Stimulated activated CD4-positive, alpha-beta T cell treated with anti-CD3 and anti-CD28 coated beads, Interleukin-15, amount 100 ng/mL, for 1 hour (primary cell): ENCODE results near the gene ASGR1.
"Not testable (repeated sequence)": the region's sequence is repeated elsewhere in the genome, so short reads cannot be mapped to it uniquely, and the experiment has no call there.

ENCODE experiments used
- DNase-seq, 2 donors: peaks; one replicate each; pipeline ENCODE4 v3.0.0-alpha.2; 2020; ENCODE audit warnings: low read depth in 1 of 2, low spot score in 1 of 2

ASGR1 gene

DNA sequence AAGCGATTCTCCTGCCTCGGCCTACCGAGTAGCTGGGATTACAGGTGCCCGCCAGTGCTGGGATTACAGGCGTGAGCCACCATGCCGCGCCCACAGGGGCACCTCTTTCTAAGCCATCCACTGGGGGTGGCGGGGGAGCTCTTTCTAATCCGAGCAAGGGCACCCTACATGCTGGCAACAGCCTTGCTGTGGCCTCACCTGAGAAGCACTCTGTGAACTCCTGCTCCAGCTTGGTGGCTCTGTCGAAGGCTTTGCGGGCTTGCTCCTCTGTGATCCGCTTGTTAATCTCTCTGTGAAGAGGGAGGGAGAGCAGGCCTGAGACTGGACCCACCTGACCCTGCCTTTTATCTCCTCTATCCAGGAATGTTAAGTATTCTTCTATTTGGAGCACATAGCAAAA, 11.9 kb upstream of the ASGR1 start:
- DNase-seq, result no peak

DNA sequence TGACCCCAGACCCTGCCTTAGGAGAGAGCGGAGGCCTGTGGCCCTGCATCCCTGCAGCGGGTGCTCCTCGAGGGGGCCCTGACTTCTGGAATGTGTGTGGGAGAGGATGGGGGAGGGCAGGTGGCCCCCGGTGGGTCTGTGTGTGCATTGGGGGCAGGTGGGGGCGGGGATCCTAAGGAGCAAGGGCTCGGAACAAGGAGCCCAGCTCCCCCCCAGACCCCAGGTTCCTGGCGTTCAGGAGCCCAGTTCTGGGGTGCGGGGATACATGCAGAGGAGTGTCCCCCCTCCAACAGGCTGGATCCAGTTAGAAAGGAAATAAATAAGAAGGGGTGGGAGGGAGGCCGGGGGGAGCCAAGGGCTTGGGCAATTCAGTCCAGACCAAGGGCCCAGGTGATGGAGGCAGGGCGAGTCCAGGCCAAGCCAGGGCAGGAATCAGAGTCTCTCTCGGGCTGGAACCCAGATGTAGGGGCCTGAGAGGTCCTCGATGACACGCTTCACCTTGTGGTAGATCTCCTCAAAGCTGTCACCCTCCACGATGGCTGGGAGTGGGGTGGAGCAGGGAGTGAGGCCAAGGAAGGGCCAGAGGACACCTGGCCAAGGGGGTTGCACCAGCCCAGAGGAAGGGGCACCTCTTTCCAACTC, 11.2 kb upstream of the ASGR1 start:
- no peak for DNase-seq

DNA sequence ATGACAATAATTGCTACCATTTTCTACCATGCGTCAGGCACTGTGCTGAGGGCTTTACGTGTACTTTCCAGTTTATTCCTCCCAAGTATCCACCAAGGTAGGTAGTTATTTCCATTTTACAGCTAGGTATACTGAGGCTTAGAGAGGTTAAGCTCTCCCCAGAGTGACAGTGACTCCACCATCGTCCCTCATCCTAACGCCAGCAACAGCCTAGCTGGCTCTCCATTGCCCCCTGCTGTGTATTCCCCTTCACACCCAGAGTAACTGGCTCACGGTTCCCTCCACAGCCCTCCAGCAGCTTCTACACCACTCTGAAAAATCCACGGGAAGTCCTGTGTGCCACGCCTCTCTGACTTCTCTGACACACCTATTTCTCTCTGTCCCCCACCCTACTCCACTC, 7.1 kb upstream of the ASGR1 start:
- no peak for DNase-seq

DNA sequence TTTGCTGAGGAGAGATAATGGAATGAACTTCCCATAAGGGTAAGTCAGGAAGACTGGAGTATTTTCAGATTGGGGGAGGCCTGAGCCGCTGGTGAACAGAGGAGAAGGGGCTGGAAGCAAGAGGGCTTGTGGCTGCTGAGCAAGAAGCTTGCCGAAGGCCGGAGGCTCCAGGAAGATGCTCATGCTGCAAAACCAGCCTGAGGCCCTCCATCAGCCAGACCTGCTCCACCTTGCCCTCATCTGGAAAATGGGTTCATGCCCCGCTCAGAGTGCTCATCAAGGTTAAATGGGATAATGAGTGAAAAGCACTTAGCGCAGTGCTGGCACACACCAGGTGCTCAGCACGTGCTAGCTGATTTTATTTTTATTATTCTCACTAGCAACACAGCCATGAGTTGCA, 5.5 kb upstream of the ASGR1 start:
- DNase-seq, result no peak

DNA sequence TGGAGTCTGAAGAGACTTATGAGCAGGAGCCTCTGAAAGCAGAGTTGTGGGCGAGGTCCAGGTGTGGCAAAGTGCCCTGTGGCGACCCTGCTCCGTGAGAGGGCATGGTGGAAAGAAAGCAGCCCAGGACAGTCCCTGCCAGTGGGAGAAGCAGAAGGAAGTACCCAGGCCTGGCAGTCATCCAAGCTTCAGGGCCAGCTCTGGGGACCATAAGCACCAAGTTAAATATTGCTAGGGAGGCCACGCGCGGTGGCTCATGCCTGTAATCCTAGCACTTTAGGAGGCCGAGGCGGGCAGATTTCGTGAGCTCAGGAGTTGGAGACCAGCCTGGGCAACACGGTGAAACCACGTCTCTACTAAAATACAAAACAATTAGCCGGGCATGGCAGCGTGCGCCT, 4.9 kb upstream of the ASGR1 start:
- DNase-seq, result no peak

DNA sequence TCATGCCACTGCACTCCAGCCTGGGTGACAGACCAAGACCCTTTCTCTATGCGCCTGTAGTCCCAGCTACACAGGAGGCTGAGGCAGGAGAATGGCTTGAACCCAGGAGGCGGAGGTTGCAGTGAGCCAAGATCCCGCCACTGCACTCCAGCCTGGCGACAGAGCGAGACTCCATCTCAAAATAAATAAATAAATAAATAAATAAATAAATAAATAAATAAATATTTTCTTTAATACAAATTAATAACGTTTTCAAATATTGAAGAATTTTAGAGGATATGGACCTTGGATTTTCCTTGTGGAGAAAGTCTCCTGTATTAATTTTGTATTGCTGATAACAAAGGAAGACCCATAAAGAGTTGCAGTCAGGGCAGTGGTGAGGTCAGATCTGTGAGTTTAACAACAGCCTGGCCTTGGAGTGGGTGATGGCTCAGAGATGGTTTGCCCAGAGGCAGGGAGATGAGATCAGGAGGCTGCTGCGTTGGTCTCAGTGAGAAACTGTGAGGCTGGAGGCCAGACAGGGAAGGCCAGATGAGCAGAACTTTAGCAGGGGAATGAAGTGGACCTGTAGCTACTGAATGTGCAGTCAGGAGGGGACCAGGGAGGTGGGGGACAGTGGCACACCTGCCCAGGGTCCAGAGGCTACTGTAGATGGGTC, 4.4 kb upstream of the ASGR1 start:
- DNase-seq, result no peak

DNA sequence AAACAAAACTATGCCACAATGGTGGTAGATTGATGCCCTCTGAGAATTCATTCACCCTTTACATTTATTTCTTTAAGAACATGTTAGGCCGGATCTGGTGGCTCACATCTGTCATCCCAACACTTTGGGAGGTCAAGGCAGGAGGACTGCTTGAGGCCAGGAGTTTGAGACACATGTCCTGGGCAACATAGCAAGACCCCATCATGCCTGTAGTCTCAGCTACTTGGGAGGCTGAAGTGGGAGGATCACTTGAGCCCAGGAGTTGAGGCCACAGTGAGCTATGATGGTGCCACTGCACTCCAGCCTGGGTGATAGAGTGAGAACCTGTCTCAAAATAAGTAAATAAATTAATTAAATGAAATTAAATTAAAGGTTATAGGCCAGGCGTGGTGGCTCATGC, 2.9 kb upstream of the ASGR1 start:
- not testable (repeated sequence) for DNase-seq

DNA sequence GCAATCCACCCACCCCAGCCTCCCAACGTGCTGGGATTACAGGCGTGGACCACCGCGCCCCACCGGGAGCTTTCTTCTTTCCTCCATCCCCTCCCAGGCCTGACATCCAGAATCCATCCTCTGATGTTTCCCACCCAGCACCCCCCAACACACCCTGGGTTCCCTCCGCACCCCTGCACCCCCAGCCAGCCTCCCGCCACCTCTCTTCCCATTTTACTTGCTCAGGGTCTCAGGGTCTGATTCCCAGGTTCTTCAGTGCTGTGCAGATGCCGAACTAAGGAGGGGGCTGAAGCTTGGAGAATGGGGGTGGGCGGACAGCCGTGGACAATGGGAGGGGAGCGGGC, 225 bp downstream of the ASGR1 start:
- DNase-seq, result no peak

DNA sequence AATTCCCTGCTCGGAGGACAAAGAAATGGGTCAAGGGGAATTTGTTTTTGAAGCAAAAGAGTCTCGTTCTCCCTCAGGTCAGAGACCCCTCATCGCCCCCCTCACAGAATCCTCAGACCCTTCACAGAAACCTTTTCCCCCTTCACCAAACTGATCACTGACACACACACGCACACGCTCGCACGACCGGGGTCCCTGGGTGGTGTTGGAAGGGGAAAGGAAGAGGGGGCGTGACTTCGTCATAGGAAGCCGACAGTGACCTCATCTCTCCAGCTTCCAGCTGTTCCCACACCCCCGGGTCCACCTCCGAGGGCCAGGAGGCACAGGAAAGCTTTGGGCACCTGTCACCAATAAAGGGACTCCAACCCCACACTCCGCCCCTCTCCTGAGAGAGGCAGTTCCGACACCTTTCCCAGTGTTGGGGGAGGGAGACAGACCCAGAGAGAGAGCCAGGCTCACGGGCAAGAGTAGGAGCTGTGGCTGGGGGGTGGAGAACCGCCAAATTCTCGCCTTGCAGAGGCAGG, 1.2 kb downstream of the ASGR1 start:
- no peak for DNase-seq

DNA sequence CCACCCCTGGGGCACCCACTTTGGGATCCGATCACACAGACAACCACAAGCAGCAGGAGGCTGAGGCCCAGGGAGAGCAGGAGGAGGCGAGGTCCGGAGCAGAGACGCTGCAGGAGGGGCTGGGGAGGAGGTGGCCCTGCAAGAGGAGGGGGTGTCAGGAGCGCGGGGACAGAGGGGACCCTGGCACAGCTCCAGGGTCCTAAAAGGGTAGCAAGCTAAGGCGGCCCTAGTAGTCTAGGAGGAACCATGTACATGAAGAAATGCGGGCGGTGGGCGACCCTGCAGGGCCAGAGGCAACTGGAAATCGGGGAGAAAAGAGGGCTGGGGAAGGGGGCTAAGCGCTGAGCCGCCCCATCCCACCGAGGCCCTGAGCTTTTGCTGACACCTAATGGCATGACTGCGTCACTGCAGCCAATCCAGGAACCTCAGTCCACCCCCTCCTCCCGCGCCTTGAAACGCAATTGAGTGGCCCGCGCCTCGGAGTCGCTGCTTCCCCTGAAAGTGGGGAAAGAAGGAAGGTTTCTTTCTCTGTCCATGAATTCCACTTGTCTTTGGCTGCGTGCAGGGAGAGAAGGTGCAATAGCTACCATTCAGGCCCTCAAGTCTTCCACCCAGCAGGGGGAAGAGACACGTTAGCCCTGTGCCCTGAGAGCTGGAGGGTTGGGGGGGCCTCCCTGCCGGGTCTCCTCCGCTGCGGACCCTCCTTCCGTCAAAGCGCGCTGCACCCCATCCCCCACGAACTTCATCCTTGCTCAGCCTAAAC, 1.8 kb downstream of the ASGR1 start:
- DNase-seq, result peak; percentile 30 to 40

DNA sequence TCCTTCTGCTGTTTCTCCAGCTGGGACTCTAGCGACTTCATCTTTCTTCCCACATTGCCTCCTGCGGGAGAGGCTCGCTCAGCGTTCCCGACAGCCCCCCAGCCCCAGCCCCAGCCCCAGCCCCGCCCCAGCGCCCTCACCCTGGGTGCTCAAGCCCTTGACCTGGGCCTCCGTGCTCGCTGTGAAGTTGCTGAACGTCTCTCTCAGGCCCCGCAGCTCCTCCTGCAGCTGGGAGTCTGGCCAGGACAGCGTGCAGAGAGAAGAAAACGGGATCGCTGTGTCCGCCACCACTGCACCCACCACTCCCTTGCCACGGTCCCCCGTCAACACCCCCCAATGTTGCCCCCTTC, 2.4 kb downstream of the ASGR1 start:
- DNase-seq, result no peak

DNA sequence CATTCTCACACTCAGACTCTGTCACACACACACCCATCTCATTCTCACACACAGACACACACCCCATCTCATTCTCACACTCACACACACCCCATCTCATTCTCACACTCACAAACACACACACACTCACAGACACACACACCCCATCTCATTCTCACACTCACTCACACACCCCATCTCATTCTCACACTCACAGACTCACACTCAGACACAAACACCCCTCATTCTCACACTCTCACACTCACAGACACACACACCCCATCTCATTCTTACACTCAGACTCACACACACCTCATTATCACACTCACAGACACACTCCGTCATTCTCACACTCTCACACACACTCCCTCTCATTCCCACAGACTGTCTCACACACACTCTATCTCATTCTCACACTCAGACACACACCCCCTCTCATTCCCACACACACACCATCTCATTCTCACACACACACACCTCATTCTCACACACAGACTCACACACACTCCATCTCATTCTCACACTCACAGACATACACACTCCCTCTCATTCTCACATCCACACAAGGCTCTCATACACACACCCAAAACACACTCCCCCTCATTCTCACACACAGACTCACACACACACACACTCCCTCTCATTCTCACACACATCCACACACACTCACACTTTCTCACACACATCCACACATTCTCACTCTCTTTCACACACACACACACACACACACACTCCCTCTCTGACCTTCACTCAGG, 2.9 kb downstream of the ASGR1 start:
- DNase-seq, result no peak

DNA sequence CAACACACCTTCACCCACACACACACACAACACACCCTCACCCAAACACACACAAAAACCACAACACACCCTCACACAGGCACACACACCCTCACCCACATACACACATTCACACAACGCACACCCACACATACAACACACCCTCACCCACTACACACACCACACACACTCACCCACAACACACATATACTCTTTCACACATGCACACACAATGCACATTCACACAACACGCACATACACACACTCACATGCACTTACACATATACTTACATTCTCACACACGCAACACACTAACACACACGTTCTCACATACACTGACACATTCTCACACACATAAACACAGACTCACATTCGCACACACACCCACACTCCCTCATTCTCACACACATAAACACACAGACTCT, 3.8 kb downstream of the ASGR1 start:
- no peak for DNase-seq

DNA sequence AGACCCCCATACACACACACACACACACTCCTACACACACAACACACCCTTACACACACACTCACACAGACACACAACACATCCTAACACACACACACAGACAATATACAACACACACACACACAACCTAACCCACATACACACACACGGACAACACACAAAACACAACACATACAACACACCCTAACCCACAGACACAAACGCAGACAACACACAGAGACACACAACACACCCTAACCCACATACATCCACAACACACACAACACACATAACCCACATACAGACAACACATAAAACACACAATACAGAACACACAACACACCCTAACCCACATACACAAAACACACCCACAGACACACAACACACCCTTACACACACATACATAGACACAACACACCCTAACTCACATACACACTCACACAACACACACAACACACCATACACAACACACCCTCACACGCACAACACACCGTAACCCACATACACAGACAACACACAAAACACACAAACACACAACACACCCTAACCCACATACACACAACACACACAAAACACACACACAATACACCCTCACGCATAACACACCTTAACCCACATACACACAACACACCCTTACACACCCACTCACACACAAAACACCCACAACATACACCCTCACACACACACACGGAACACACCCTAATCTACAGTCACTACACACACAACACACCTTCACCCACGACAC, 4.4 kb downstream of the ASGR1 start:
- DNase-seq, result no peak

DNA sequence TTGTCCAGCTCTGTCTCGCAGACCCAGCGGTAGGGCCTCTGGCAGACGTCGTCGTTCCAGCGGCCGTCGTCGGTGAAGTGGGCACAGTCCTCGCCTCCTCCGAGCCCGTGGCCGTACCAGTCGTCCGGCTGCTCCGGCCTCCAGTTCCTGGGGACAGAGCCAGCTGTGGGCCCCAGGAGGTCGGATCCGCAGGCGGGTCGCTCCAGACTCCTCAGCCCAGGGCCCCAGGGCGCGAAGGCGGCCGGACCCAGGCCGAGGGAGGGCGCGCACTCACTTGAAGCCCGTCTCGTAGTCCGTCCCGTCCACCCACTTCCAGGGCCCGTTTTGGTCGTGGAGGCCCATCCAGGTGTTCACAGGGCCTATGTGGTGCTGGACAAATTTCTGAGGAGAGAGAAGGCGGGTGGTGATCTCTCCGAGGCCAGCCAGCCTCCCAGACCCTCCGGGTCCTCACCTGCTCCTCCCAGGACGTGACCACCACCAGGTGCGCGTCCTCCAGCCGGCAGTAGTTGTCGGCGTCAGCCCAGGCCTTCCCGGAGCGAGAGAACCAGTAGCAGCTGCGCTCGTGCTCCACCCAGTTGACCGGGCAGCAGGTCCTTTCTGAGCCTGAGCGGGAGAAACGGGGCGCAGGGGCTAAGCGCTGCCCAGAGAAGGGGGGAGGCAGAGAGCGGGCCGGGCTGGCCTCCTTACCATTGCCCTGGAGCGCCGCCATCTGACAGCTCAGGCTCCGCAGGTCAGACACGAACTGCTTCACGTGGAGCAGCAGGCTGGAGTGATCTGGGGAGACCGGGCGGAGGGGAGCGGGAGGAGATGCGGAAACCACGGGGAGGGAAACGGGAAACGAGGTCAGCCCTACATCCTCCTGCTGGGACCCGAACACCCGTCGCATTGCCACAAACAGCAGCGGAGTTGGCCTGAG, 5.2 kb downstream of the ASGR1 start:
- DNase-seq, result peak in 1 of 2 donors; percentile 25

DNA sequence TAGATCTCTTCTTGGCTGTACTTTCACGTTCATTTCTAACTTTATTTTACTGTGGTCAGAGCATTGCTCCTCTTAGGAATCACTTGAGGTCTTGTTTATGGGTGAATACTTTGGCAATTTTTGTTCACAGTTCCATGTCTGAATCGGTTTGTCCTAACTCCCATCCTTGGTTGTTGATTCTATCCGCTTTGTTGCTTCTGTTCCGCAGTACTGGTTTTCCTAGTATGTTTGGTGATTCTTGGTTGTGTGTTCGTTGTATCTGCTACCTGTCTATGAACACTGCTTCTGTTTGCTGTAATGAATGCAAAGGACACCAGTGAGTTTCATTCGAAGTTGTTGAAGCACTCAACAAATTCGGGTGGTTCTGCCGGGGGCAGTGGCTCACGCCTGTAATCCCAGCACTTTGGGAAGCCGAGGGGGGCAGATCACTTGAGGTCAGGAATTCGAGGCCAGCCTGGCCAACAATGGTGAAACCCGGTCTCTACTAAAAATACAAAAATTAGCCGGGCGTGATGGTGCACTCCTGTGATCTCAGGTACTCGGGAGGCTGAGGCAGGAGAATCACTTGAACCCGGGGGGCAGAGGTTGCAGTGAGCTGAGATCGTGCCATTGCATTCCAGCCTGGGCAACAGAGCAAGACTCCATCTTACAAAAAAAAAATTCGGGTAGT, 6.5 kb downstream of the ASGR1 start:
- DNase-seq, result not testable (repeated sequence)

DNA sequence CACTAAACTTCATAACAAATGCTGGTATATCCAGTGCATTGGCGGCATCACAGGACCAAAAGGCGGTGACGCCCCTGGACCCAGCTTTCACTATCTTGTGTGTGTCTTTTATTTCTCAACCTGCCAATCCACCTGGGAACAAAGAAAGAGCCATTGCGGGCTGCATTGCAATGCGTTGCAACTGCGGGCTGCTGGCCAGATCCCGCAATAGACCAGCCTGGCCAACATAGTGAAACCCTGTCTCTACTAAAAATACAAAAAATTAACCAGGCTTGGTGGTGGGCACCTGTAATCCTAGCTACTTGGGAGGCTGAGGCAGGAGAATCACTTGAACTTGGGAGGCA, 9.6 kb downstream of the ASGR1 start:
- DNase-seq, result not testable (repeated sequence)

DNA sequence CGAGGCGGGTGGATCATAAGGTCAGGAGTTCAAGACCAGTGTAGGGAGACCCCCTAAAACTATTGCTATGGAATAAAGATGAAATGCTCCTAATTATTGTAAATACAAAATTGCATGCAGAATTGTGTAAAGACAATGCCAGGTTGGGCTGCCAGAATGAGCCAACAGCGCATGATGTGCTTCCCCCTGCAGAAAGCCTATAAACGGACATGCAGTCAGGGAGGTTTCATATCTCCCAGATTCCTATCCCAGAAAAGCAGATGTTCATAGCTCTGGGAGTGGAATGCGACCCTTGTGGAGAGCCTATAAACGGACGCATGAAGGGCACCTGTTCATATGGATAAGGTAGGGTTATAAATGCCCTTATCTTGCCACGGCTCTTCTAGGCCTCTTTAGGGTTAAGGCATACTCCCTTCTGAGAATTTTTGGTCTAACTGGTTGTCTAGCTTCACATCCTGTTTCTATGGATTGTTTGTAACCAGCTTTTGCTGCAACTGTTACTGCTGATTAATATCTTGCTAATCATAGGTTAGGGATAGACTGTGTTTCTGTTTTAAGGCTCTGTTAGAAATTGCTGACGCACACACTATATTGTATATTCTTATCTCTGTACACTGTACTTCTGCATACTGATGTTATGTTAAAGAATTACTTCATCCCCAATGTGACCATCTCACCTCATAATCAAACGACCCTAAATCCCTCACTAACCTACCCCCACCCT, 10.2 kb downstream of the ASGR1 start:
- DNase-seq, result not testable (repeated sequence)

DNA sequence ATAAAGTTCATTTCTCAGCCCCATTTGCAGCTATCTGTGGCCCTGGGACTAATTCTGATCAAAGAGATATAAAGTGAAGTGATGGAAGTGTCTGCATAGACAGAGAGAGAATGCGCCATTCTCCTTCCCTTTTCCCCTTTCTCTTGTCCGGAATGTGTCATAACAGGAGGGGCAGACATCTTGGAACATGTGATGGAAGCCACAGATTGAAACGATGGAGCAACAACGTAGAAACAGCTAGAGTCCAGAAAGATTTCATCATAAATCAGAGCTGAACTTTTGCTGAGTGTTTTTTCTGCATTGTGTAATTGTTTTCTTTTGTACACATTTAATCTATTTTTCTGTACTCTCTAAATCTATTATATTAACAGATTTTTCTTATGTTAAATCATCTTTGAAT, 11.3 kb downstream of the ASGR1 start:
- no peak for DNase-seq
